Neural progenitor cell (in vitro differentiated cells): ENCODE data around the gene CASK. TPM values are rescaled to one million over a fixed set of nuclear protein-coding genes. Genes with fewer than 3 reads are reported as not detected.

Experiments used
- DNase-seq: peaks from one replicate; pipeline ENCODE4 v3.0.0-alpha.2; 2016; ENCODE audit warnings: low spot score
- H2AFZ ChIP-seq: fragments of 200-600 bp; sonication (generic); replicated peaks from 2 replicates; pipeline ENCODE4 v1.6.1; 2016; ENCODE audit warnings: antibody characterized with exemption
- H3F3A ChIP-seq: fragments of 200-600 bp; sonication (generic); 2 replicates; pipeline ENCODE4 v1.6.1; 2016; ENCODE audit warnings: antibody characterized with exemption, low read depth
- H3K27ac ChIP-seq: fragments of 200-600 bp; sonication (generic); 2 replicates; pipeline ENCODE4 v1.5.1; 2016; ENCODE audit warnings: mild to moderate bottlenecking
- H3K27me3 ChIP-seq: fragments of 200-600 bp; sonication (generic); 2 replicates; pipeline ENCODE4 v1.6.1; 2016; ENCODE audit warnings: mild to moderate bottlenecking, moderate library complexity
- H3K36me3 ChIP-seq: fragments of 200-600 bp; sonication (generic); 2 replicates; pipeline ENCODE4 v1.5.1; 2016
- H3K4me1 ChIP-seq: fragments of 200-600 bp; sonication (generic); 2 replicates; pipeline ENCODE4 v1.6.1; 2016; ENCODE audit warnings: mixed run types
- H3K4me2 ChIP-seq: fragments of 200-600 bp; sonication (generic); 2 replicates; pipeline ENCODE4 v1.6.1; 2016
- H3K4me3 ChIP-seq: fragments of 200-600 bp; sonication (generic); 2 replicates; pipeline ENCODE4 v1.5.1; 2016
- H3K79me2 ChIP-seq: fragments of 200-600 bp; sonication (generic); 2 replicates; pipeline ENCODE4 v1.6.1; 2016; ENCODE audit warnings: low read depth
- H3K9ac ChIP-seq: fragments of 200-600 bp; sonication (generic); 2 replicates; pipeline ENCODE4 v1.6.1; 2016
- H3K9me3 ChIP-seq: fragments of 200-600 bp; sonication (generic); 2 replicates; pipeline ENCODE4 v1.5.1; 2016; ENCODE audit warnings: low read depth
- H4K20me1 ChIP-seq: fragments of 200-600 bp; sonication (generic); 2 replicates; pipeline ENCODE4 v1.6.1; 2016; ENCODE audit warnings: low read depth
- H3K27ac Mint-ChIP-seq: 3 replicates; pipeline ENCODE4 v1.8.0; 2021; ENCODE audit warnings: mixed read lengths
- H3K27me3 Mint-ChIP-seq: 2 replicates; pipeline ENCODE4 v1.8.0; 2022; ENCODE audit warnings: low read depth, mild to moderate bottlenecking, inconsistent platforms, moderate library complexity, mixed read lengths; ENCODE audit not compliant: insufficient read depth
- H3K36me3 Mint-ChIP-seq: 3 replicates; pipeline ENCODE4 v1.8.0; 2021; ENCODE audit warnings: mixed read lengths
- H3K4me1 Mint-ChIP-seq: 3 replicates; pipeline ENCODE4 v1.8.0; 2021; ENCODE audit warnings: mixed read lengths
- H3K4me3 Mint-ChIP-seq: 3 replicates; pipeline ENCODE4 v1.8.0; 2021; ENCODE audit warnings: mild to moderate bottlenecking, moderate library complexity, mixed read lengths
- H3K9me3 Mint-ChIP-seq: 3 replicates; pipeline ENCODE4 v1.8.0; 2020; ENCODE audit warnings: mixed read lengths
- EZH2 ChIP-seq: fragments of 200-600 bp; sonication (generic); IDR thresholded peaks from 2 replicates; pipeline ENCODE4 v1.6.1; 2017; ENCODE audit warnings: antibody characterized with exemption, mild to moderate bottlenecking, moderate library complexity
- EZH2phosphoT487 ChIP-seq: fragments of 200-600 bp; sonication (generic); IDR thresholded peaks from 2 replicates; pipeline ENCODE4 v1.6.1; 2017; ENCODE audit warnings: antibody characterized with exemption
- total RNA-seq: library from RNA; depleted of rRNA; stranded (reverse); fragments of >200 nt; gene quantifications from 2 replicates; pipeline ENCODE4 v1.2.3, GENCODE V29; 2015; ENCODE audit warnings: low replicate concordance
- TF ChIP-seq, protein P1 (sequence below): fragments of 200-600 bp; sonication (generic); IDR thresholded peaks from 2 replicates; pipeline ENCODE4 v1.5.1; 2017; ENCODE audit warnings: antibody characterized with exemption, mild to moderate bottlenecking

The CASK gene
- total RNA-seq, 1 donor from 2014 or later: 85.4 TPM

- H3K36me3 Mint-ChIP-seq: peaks cover 3% of the 10 kb centered on the region
- Histone ChIP-seq H3K4me1 (no peaks in the 10 kb centered on the region), H3F3A (no peaks in the 10 kb centered on the region), H3K9me3 (no peaks in the 10 kb centered on the region), H3K27ac (no peak overlapping the region), H3K36me3 (no peaks in the 10 kb centered on the region), H3K79me2 (no peaks in the 10 kb centered on the region), H3K9ac (no peak overlapping the region), H3K27me3 (no peaks in the 10 kb centered on the region), H4K20me1 (no peaks in the 10 kb centered on the region), H2AFZ (no peak overlapping the region), H3K4me2 (no peak overlapping the region), H3K4me3 (no peak overlapping the region)
- DNase-seq: no peak
- no peaks in the 10 kb centered on the region for H3K4me1 Mint-ChIP-seq
- no peak overlapping the region for H3K4me3 Mint-ChIP-seq
- TF ChIP-seq EZH2phosphoT487: no peak
- TF ChIP-seq, protein P1, sequence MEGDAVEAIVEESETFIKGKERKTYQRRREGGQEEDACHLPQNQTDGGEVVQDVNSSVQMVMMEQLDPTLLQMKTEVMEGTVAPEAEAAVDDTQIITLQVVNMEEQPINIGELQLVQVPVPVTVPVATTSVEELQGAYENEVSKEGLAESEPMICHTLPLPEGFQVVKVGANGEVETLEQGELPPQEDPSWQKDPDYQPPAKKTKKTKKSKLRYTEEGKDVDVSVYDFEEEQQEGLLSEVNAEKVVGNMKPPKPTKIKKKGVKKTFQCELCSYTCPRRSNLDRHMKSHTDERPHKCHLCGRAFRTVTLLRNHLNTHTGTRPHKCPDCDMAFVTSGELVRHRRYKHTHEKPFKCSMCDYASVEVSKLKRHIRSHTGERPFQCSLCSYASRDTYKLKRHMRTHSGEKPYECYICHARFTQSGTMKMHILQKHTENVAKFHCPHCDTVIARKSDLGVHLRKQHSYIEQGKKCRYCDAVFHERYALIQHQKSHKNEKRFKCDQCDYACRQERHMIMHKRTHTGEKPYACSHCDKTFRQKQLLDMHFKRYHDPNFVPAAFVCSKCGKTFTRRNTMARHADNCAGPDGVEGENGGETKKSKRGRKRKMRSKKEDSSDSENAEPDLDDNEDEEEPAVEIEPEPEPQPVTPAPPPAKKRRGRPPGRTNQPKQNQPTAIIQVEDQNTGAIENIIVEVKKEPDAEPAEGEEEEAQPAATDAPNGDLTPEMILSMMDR: no peak
- TF ChIP-seq EZH2: no peak
- no peak overlapping the region for H3K27ac Mint-ChIP-seq
- H3K27me3 Mint-ChIP-seq: peaks cover 3% of the 10 kb centered on the region
- no peaks in the 10 kb centered on the region for H3K9me3 Mint-ChIP-seq
Measured at GRCh38 chrX:41538707-41539106, 384.6 kb downstream of the CASK start.

DNA sequence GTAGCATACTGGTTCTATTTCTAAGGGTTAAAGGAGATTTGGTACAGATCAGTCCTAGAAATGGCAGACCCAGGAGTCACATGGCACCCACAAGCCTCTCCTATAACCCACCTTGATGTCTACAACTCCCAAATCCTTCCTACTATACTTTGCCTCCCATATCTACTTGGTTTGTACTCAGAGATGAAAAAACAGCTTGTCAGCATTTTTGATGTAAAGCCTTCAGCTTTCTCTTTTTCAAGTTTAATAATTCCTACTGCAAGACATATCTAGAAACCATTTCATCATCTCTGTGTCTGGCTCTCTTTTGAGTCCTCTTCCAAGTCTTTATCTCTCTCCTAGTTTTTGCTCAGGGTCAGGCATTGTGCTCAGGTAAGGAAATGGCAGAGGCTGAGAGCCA, 393.3 kb downstream of the CASK start:
- TF ChIP-seq, protein P1: no peak
- TF ChIP-seq EZH2 (no peak), EZH2phosphoT487 (no peak)
- Histone ChIP-seq H4K20me1 (no peaks in the 10 kb centered on the region), H3K4me1 (peaks cover 3% of the 10 kb centered on the region), H3K27ac (no peak overlapping the region), H3K4me3 (no peak overlapping the region), H2AFZ (no peak overlapping the region), H3K79me2 (no peaks in the 10 kb centered on the region), H3K4me2 (no peak overlapping the region), H3K9ac (no peak overlapping the region), H3K36me3 (no peaks in the 10 kb centered on the region), H3K27me3 (no peaks in the 10 kb centered on the region), H3F3A (no peaks in the 10 kb centered on the region), H3K9me3 (no peaks in the 10 kb centered on the region)
- no peak overlapping the region for H3K27ac Mint-ChIP-seq
- peaks cover 3% of the 10 kb centered on the region for H3K4me1 Mint-ChIP-seq
- peaks cover 9% of the 10 kb centered on the region for H3K36me3 Mint-ChIP-seq
- peaks cover 2% of the 10 kb centered on the region for H3K9me3 Mint-ChIP-seq
- no peak for DNase-seq
- no peak overlapping the region for H3K4me3 Mint-ChIP-seq
- peaks cover 2% of the 10 kb centered on the region for H3K27me3 Mint-ChIP-seq

DNA sequence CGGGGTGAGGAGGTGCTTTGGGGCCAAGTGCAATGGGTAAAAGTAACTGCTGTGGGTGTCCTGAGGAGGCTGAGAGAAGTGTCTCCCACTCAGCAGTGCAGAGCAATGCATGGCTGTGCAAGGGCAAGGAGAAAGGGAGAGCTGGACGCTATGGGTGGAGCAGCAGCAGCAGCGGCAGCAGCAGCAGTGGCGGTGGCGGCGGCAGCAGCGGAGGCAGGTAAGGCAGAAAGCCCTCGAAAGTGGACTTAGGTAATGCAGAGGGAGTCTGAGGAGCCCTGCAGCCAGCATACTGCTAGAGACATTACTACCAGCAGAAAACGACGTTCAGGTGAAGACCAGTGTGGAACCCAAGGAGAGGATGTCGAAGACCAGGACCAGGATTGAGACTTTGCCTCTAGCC, 394.1 kb downstream of the CASK start:
- Histone ChIP-seq H3K4me3 (no peak overlapping the region), H3K9ac (no peak overlapping the region), H3K4me2 (no peak overlapping the region), H3K9me3 (no peaks in the 10 kb centered on the region), H3K27me3 (no peaks in the 10 kb centered on the region), H3K27ac (no peak overlapping the region), H3K4me1 (peaks cover 11% of the 10 kb centered on the region), H3F3A (peaks cover 8% of the 10 kb centered on the region), H3K79me2 (no peaks in the 10 kb centered on the region), H3K36me3 (no peaks in the 10 kb centered on the region), H4K20me1 (no peaks in the 10 kb centered on the region), H2AFZ (no peak overlapping the region)
- Mint-ChIP-seq H3K27me3 (peaks cover 2% of the 10 kb centered on the region), H3K9me3 (peaks cover 2% of the 10 kb centered on the region), H3K36me3 (peaks cover 9% of the 10 kb centered on the region), H3K4me1 (peaks cover 6% of the 10 kb centered on the region), H3K4me3 (no peak overlapping the region), H3K27ac (no peak overlapping the region)
- DNase-seq: no peak
- TF ChIP-seq EZH2 (no peak), EZH2phosphoT487 (no peak)
- TF ChIP-seq, protein P1: no peak

DNA sequence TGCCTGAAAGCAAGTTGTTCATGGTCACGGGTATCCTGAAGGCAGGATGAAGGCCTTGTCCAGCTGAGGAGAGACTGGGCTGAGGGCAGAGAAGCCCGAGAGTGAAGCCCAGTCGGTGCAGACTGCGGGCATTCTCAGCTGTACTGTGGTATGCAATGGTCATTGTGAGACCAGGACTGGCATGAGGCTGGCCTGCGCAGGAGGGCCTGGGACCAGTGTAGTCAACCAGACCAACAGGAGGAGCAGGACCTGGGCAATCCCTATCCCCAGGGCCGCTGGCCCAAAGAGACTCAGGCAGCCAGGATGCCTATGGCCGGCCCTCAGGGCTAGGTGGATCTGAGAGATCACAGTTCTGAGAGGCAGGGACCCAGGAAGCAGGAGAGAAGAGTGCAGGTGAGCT, 394.6 kb downstream of the CASK start:
- H3F3A ChIP-seq: peaks cover 8% of the 10 kb centered on the region
- H3K9me3 ChIP-seq: no peaks in the 10 kb centered on the region
- peaks cover 4% of the 10 kb centered on the region for H3K36me3 ChIP-seq
- DNase-seq: no peak
- H3K4me1 ChIP-seq: peaks cover 16% of the 10 kb centered on the region
- H4K20me1 ChIP-seq: no peaks in the 10 kb centered on the region
- TF ChIP-seq EZH2phosphoT487 (no peak), EZH2 (no peak)
- TF ChIP-seq, protein P1: no peak
- no peak overlapping the region for H3K4me3 ChIP-seq
- peaks cover 9% of the 10 kb centered on the region for H3K36me3 Mint-ChIP-seq
- H3K27ac ChIP-seq: no peak overlapping the region
- H3K9me3 Mint-ChIP-seq: peaks cover 2% of the 10 kb centered on the region
- no peak overlapping the region for H3K27ac Mint-ChIP-seq
- H3K27me3 Mint-ChIP-seq: peaks cover 2% of the 10 kb centered on the region
- no peak overlapping the region for H2AFZ ChIP-seq
- H3K9ac ChIP-seq: no peak overlapping the region
- H3K4me3 Mint-ChIP-seq: no peak overlapping the region
- no peaks in the 10 kb centered on the region for H3K27me3 ChIP-seq
- H3K79me2 ChIP-seq: no peaks in the 10 kb centered on the region
- no peak overlapping the region for H3K4me2 ChIP-seq
- H3K4me1 Mint-ChIP-seq: peaks cover 7% of the 10 kb centered on the region
